ENCODE data around the gene FAM90A26.
"Not testable (repeated sequence)": the region's sequence is repeated elsewhere in the genome, so short reads cannot be mapped to it uniquely, and the experiment has no call there.

GRCh38 chr4:9125601-9126161, 44.5 kb upstream of the FAM90A26 start:
- not testable (repeated sequence) for TF ChIP-seq GABPA (IDR thresholded peaks at IDR 0.05; ENCODE audit: low read depth); TAF1 (IDR thresholded peaks at IDR 0.05; ENCODE audit: borderline replicate concordance, low read depth, low read length); POLR2AphosphoS5 (IDR thresholded peaks at IDR 0.05; ENCODE audit: low read depth, low read length); SIN3A (IDR thresholded peaks at IDR 0.05; ENCODE audit: borderline replicate concordance, low read depth, low read length); MEF2A (IDR thresholded peaks at IDR 0.05; ENCODE audit: borderline replicate concordance, low read depth); EZH2phosphoT487 (IDR thresholded peaks at IDR 0.05; ENCODE audit: borderline replicate concordance, low read depth); GATA2 (CRISPR knock-in tag; IDR thresholded peaks at IDR 0.05); TEAD4 (IDR thresholded peaks at IDR 0.05; ENCODE audit: borderline replicate concordance, insufficient read depth); TCF12 (IDR thresholded peaks at IDR 0.05); EP300 (IDR thresholded peaks at IDR 0.05; ENCODE audit: borderline replicate concordance in 1 of 2, low read depth in 1 of 2, low read length in 1 of 2); FOSL2 (IDR thresholded peaks at IDR 0.05; ENCODE audit: borderline replicate concordance, low read depth)
- TF ChIP-seq, protein P1, sequence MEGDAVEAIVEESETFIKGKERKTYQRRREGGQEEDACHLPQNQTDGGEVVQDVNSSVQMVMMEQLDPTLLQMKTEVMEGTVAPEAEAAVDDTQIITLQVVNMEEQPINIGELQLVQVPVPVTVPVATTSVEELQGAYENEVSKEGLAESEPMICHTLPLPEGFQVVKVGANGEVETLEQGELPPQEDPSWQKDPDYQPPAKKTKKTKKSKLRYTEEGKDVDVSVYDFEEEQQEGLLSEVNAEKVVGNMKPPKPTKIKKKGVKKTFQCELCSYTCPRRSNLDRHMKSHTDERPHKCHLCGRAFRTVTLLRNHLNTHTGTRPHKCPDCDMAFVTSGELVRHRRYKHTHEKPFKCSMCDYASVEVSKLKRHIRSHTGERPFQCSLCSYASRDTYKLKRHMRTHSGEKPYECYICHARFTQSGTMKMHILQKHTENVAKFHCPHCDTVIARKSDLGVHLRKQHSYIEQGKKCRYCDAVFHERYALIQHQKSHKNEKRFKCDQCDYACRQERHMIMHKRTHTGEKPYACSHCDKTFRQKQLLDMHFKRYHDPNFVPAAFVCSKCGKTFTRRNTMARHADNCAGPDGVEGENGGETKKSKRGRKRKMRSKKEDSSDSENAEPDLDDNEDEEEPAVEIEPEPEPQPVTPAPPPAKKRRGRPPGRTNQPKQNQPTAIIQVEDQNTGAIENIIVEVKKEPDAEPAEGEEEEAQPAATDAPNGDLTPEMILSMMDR (IDR thresholded peaks at IDR 0.05) = peak; percentile 19; the same call in 1 of the 2 replicates
- TF ChIP-seq, protein P2, sequence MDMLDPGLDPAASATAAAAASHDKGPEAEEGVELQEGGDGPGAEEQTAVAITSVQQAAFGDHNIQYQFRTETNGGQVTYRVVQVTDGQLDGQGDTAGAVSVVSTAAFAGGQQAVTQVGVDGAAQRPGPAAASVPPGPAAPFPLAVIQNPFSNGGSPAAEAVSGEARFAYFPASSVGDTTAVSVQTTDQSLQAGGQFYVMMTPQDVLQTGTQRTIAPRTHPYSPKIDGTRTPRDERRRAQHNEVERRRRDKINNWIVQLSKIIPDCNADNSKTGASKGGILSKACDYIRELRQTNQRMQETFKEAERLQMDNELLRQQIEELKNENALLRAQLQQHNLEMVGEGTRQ (IDR thresholded peaks at IDR 0.05; ENCODE audit: borderline replicate concordance, low read depth, low read length) = not testable (repeated sequence)
- TF ChIP-seq, protein P3, sequence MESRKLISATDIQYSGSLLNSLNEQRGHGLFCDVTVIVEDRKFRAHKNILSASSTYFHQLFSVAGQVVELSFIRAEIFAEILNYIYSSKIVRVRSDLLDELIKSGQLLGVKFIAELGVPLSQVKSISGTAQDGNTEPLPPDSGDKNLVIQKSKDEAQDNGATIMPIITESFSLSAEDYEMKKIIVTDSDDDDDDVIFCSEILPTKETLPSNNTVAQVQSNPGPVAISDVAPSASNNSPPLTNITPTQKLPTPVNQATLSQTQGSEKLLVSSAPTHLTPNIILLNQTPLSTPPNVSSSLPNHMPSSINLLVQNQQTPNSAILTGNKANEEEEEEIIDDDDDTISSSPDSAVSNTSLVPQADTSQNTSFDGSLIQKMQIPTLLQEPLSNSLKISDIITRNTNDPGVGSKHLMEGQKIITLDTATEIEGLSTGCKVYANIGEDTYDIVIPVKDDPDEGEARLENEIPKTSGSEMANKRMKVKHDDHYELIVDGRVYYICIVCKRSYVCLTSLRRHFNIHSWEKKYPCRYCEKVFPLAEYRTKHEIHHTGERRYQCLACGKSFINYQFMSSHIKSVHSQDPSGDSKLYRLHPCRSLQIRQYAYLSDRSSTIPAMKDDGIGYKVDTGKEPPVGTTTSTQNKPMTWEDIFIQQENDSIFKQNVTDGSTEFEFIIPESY (IDR thresholded peaks at IDR 0.05; ENCODE audit: borderline replicate concordance, low read depth) = not testable (repeated sequence)
